CD4-positive, CD25-positive, alpha-beta regulatory T cell (primary cell): ENCODE results near the gene SIGLEC9. TPM values are rescaled to one million over a fixed set of nuclear protein-coding genes. Genes with fewer than 3 reads are reported as not detected.
A peak's percentile ranks its signal among the peaks of the same experiment; 100 is the strongest.

ENCODE experiments used
- ATAC-seq, 2 donors: fragments of 150-1000 bp; cut with Tn5 transposase; one replicate each; pipeline ENCODE4 v1.10.0; 2021; ENCODE audit warnings: low read depth in 2 of 2, moderate number of reproducible peaks in 2 of 2, moderate library complexity in 1 of 2
- DNase-seq, 3 donors: peaks; one replicate each; pipeline versions ENCODE4 v3.0.0 to v3.0.0-alpha.2; 2012 to 2022; ENCODE audit warnings: mixed read lengths in 1 of 3
- H3K27ac ChIP-seq: one replicate; pipeline ENCODE4 v1.7.0; 2013; ENCODE audit warnings: mild to moderate bottlenecking, low read length; ENCODE audit not compliant: insufficient read depth, poor library complexity, severe bottlenecking
- H3K27me3 ChIP-seq: one replicate; pipeline ENCODE4 v1.7.0; 2013; ENCODE audit warnings: low read length; ENCODE audit not compliant: control insufficient read depth, insufficient read depth
- H3K36me3 ChIP-seq: one replicate; pipeline ENCODE4 v1.7.0; 2013; ENCODE audit warnings: mild to moderate bottlenecking, low read length, moderate library complexity; ENCODE audit not compliant: control insufficient read depth, insufficient read depth
- H3K4me1 ChIP-seq: 2 replicates; pipeline ENCODE4 v1.7.0; 2013; ENCODE audit warnings: mild to moderate bottlenecking, low read length; ENCODE audit not compliant: insufficient read depth, control insufficient read depth, poor library complexity, severe bottlenecking
- H3K4me3 ChIP-seq: one replicate; pipeline ENCODE4 v1.7.0; 2013; ENCODE audit warnings: low read depth, mild to moderate bottlenecking, low read length, moderate library complexity
- H3K9me3 ChIP-seq, 2 experiments: 1 replicate in 1 of 2; 2 replicates in 1 of 2; pipeline ENCODE4 v1.7.0; 2013; ENCODE audit warnings: low read length in 2 of 2, mild to moderate bottlenecking in 1 of 2, moderate library complexity in 1 of 2; ENCODE audit not compliant: control insufficient read depth in 2 of 2
- H3K27ac Mint-ChIP-seq, 3 donors: one replicate each; pipeline ENCODE4 v1.8.0; 2020 to 2022; ENCODE audit warnings: mild to moderate bottlenecking in 3 of 3, mixed read lengths in 3 of 3, moderate library complexity in 2 of 3
- H3K27me3 Mint-ChIP-seq: one replicate; pipeline ENCODE4 v1.8.0; 2022; ENCODE audit warnings: mild to moderate bottlenecking, mixed read lengths
- H3K36me3 Mint-ChIP-seq: one replicate; pipeline ENCODE4 v1.8.0; 2020; ENCODE audit warnings: mixed read lengths
- H3K4me1 Mint-ChIP-seq, 4 donors: one replicate each; pipeline ENCODE4 v1.8.0; 2020 to 2022; ENCODE audit warnings: mixed read lengths in 4 of 4, mild to moderate bottlenecking in 1 of 4
- H3K4me3 Mint-ChIP-seq, 4 donors: one replicate each; pipeline ENCODE4 v1.8.0; 2020 to 2022; ENCODE audit warnings: mild to moderate bottlenecking in 4 of 4, mixed read lengths in 4 of 4, moderate library complexity in 3 of 4
- H3K9me3 Mint-ChIP-seq, 7 donors: one replicate each; pipeline ENCODE4 v1.8.0; 2020 to 2022; ENCODE audit warnings: mixed read lengths in 7 of 7, mild to moderate bottlenecking in 3 of 7, moderate library complexity in 2 of 7
- polyA plus RNA-seq, 4 donors: library from polyadenylated mRNA; unstranded; fragments of 300-500 nt; fragmentation: Illumina TruSeq; gene quantifications; one replicate each; pipeline ENCODE4 v1.2.3, GENCODE V29; 2021
- total RNA-seq: library from RNA; stranded (reverse); gene quantifications from one replicate; pipeline ENCODE4 v1.2.3, GENCODE V29; 2022

Gene SIGLEC9
- total and polyA plus RNA-seq, 5 donors from 2014 or later = 0.33 to 1.1 (median 0.44) TPM; not detected in 1

DNA sequence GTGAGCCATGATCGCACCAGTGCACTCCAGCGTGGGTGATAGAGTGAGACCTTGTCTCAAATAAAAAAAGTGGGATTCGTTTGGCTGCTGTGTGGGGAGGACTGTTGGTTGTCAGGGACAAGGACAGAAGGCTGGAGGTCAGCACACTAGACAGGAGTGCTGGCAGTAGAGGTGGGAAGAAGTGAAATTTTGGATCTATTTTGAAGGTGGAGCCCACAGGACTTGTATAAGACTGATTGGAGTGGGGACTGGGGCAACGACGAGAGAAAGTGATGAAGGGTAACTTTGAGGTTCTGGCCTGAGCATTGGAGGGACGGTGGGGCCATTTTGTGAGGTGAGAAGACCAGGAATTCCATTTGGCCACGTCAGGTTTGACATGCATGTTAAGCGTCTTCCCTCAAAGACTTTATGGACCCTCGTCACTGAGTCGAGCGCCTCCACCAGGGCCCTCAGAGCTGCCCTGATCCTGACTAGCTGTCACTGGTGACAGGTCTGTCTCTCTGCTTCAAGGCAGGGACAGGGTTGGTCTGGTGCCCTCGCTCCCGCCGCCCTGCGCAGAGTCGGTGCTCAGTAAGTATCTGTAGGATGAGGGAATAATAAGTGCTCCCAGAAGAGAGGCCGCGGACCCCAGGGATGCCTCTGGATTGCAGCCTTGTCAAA is 17.2 kb upstream of the SIGLEC9 start:
- Histone ChIP-seq H3K9me3 (no peaks in the 10 kb centered on the region), H3K4me1 (peaks cover 26% of the 10 kb centered on the region), H3K4me3 (peak overlapping the region; percentile 89), H3K27ac (peak overlapping the region; percentile 71), H3K36me3 (peaks cover 13% of the 10 kb centered on the region), H3K27me3 (no peaks in the 10 kb centered on the region)
- Mint-ChIP-seq H3K9me3 (peaks cover 0 to 2% (median 0%) of the 10 kb centered on the region in 7 donors), H3K4me1 (peaks cover 4 to 52% (median 37%) of the 10 kb centered on the region in 4 donors), H3K36me3 (peaks cover 12% of the 10 kb centered on the region), H3K27ac (peak overlapping the region in 2 of 3 donors; percentile 92 to 97), H3K27me3 (peaks cover 9% of the 10 kb centered on the region), H3K4me3 (peak overlapping the region; percentile 89 to 100 (median 95))
- DNase-seq = no peak
- ATAC-seq = no peak

DNA sequence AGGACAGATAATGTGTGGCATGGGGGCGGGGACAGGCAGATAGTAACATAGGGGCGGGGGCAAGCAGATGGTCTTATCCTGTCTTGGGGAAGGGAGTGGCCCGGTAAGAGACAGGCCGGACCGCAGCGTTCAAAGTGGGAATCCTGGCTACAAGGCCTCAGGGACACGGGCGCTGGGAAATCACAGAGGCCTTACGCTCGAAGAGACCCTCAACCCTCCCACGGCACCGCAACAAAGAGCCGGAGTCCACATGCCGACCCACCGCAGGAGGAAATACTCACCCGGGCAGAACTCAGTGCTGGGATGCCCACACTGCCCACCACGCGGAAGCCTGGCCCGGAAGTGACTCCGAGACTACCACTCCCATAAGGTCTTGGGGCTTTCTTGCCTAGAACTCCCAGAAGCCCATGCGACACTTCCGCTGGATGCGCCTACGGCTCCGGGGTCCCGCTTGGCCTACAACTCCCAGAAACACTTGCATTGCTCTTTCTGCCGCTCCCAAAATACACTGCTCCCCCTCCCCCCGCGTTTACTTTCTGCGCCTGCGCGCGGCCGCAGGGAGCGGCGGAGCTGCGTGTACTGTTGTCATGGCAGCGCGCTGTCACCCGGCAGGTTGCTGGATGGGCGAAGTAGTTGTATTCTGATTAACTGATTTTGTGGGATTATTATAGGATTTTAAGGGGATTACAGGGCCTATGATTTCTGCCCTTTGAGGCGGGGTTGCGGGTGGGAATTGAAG is 16.5 kb upstream of the SIGLEC9 start, which contains the start of gene CTU1:
Gene CTU1 (minus strand): TSS at position 344 of the 739 bp plus-strand sequence. CDS start 3,840 bp downstream, outside the sequence.
- Mint-ChIP-seq H3K4me3 (peak within 1 kb of the TSS; percentile 89 to 100 (median 95)), H3K27ac (peak within 1 kb of the TSS; percentile 45 to 97 (median 92)), H3K9me3 (peaks cover 0 to 2% (median 0%) of the 10 kb centered on the region in 7 donors), H3K36me3 (peaks cover 8% of the 10 kb centered on the region), H3K27me3 (peaks cover 9% of the 10 kb centered on the region), H3K4me1 (peaks cover 0 to 48% (median 32%) of the 10 kb centered on the region in 4 donors)
- peaks cover 8% of the 10 kb centered on the region for H3K36me3 ChIP-seq
- ATAC-seq = peak; percentile 99
- no peaks in the 10 kb centered on the region for H3K27me3 ChIP-seq
- peak within 1 kb of the TSS; percentile 71 for H3K27ac ChIP-seq
- peak within 1 kb of the TSS; percentile 89 for H3K4me3 ChIP-seq
- H3K4me1 ChIP-seq = peaks cover 26% of the 10 kb centered on the region
- DNase-seq = peak; percentile 98 to 100 (median 98)
- no peaks in the 10 kb centered on the region for H3K9me3 ChIP-seq

GRCh38 chr19:51108805-51109146 is 15.9 kb upstream of the SIGLEC9 start:
- no peak for DNase-seq
- Histone ChIP-seq H3K4me1 (peaks cover 22% of the 10 kb centered on the region), H3K27me3 (no peaks in the 10 kb centered on the region), H3K4me3 (peak overlapping the region; percentile 89), H3K36me3 (peaks cover 8% of the 10 kb centered on the region), H3K27ac (peak overlapping the region; percentile 71), H3K9me3 (no peaks in the 10 kb centered on the region)
- peaks cover 0 to 46% (median 30%) of the 10 kb centered on the region in 4 donors for H3K4me1 Mint-ChIP-seq
- peak; percentile 13 to 32 for ATAC-seq
- H3K27me3 Mint-ChIP-seq = peaks cover 9% of the 10 kb centered on the region
- H3K36me3 Mint-ChIP-seq = peaks cover 8% of the 10 kb centered on the region
- H3K27ac Mint-ChIP-seq = peak overlapping the region; percentile 45 to 97 (median 92)
- H3K9me3 Mint-ChIP-seq = peaks cover 0 to 2% (median 0%) of the 10 kb centered on the region in 7 donors
- peak overlapping the region; percentile 89 to 100 (median 95) for H3K4me3 Mint-ChIP-seq

DNA sequence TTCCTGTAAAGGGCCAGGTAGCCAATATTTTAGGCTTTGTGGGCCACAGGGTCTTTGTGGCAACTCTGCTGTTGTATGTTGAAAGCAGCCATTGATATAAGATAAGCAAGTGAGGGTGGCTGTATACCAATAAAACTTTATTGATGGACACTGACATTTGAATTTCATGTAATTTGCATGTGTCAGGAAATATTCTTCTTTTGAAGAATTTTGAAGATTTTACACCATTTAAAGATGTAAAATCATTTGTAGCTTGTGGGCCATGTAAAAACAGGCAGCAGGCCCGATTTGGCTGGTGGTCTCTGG is 14.1 kb upstream of the SIGLEC9 start:
- Histone ChIP-seq H3K27me3 (no peaks in the 10 kb centered on the region), H3K9me3 (no peaks in the 10 kb centered on the region), H3K4me3 (no peak overlapping the region), H3K27ac (no peak overlapping the region), H3K36me3 (no peaks in the 10 kb centered on the region), H3K4me1 (peaks cover 22% of the 10 kb centered on the region)
- H3K4me1 Mint-ChIP-seq = peaks cover 0 to 45% (median 30%) of the 10 kb centered on the region in 4 donors
- H3K36me3 Mint-ChIP-seq = peaks cover 3% of the 10 kb centered on the region
- H3K27ac Mint-ChIP-seq = no peak overlapping the region
- no peak for ATAC-seq
- no peak for DNase-seq
- peaks cover 17% of the 10 kb centered on the region for H3K27me3 Mint-ChIP-seq
- H3K4me3 Mint-ChIP-seq = no peak overlapping the region
- H3K9me3 Mint-ChIP-seq = peaks cover 0 to 2% (median 0%) of the 10 kb centered on the region in 7 donors

DNA sequence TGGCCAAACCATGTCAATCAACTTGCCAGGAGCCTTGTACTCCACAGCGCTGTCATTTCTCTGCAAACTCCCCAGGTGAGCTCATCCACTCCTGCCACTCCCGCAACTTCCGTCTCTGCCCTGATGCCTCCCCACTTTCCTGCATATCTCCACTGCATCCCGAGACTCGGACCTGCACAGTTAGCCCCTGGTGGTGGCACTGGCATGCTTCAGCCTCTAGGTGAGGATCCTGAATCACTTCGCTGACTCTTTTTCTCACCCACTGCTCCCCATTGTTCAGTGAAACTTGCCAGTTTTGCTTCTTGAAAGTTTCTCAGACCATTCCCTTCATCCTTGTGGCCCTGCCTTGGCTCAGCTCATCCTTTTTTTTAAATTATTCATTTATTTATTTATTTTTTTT is 13.1 kb upstream of the SIGLEC9 start:
- H3K36me3 ChIP-seq = no peaks in the 10 kb centered on the region
- no peaks in the 10 kb centered on the region for H3K9me3 ChIP-seq
- no peak overlapping the region for H3K27ac Mint-ChIP-seq
- H3K4me3 ChIP-seq = no peak overlapping the region
- DNase-seq (no peak), ATAC-seq (no peak)
- H3K4me3 Mint-ChIP-seq = no peak overlapping the region
- peaks cover 20% of the 10 kb centered on the region for H3K4me1 ChIP-seq
- peaks cover 0 to 43% (median 29%) of the 10 kb centered on the region in 4 donors for H3K4me1 Mint-ChIP-seq
- H3K36me3 Mint-ChIP-seq = no peaks in the 10 kb centered on the region
- H3K27me3 ChIP-seq = no peaks in the 10 kb centered on the region
- peaks cover 17% of the 10 kb centered on the region for H3K27me3 Mint-ChIP-seq
- H3K9me3 Mint-ChIP-seq = peaks cover 0 to 2% (median 0%) of the 10 kb centered on the region in 7 donors
- H3K27ac ChIP-seq = no peak overlapping the region

DNA sequence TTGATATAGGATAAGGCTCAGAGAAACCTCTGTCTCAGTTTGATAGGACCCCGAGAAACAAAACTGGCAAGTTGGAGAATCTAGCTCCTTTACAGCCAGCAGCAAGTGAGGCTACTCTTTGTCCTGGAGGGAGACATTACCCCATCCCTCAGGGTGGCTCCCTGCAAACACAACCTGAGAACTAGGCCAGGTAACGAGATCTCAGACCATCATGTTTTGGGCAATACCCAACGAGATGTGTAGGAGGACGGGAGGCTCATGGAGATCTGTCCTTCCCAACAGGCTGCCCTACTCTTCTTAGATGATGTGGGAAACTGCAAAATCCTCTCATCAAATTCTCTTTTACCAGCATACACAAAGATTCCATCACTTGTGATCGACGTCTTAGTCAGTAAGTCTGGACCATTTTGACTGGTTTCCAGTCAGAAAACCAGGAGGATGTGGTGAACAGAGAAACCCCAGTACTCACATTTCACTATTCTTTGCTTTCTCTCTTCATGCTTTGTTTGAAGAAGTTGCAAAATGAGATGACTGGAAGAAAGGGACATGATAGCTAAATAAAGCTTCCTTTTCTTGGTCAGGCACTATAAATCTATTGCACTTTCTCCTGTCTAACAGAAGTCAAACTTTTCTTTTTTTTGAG is 10.5 kb upstream of the SIGLEC9 start:
- Histone ChIP-seq H3K27me3 (no peaks in the 10 kb centered on the region), H3K36me3 (no peaks in the 10 kb centered on the region), H3K9me3 (no peaks in the 10 kb centered on the region), H3K4me3 (no peak overlapping the region), H3K4me1 (no peaks in the 10 kb centered on the region), H3K27ac (no peak overlapping the region)
- ATAC-seq (peak in 1 of 2 donors; percentile 37), DNase-seq (peak in 2 of 3 donors; percentile 19 to 60)
- peaks cover 0 to 3% (median 0%) of the 10 kb centered on the region in 7 donors for H3K9me3 Mint-ChIP-seq
- no peak overlapping the region for H3K27ac Mint-ChIP-seq
- H3K4me3 Mint-ChIP-seq = peak overlapping the region in 1 of 4 donors; percentile 57
- peaks cover 24% of the 10 kb centered on the region for H3K27me3 Mint-ChIP-seq
- peaks cover 0 to 29% (median 17%) of the 10 kb centered on the region in 4 donors for H3K4me1 Mint-ChIP-seq
- no peaks in the 10 kb centered on the region for H3K36me3 Mint-ChIP-seq

- H3K9me3 Mint-ChIP-seq = peaks cover 0 to 4% (median 0%) of the 10 kb centered on the region in 7 donors
- H3K27me3 Mint-ChIP-seq = peaks cover 25% of the 10 kb centered on the region
- H3K36me3 ChIP-seq = no peaks in the 10 kb centered on the region
- peaks cover 0 to 38% (median 21%) of the 10 kb centered on the region in 4 donors for H3K4me1 Mint-ChIP-seq
- peak in 1 of 3 donors; percentile 50 for DNase-seq
- H3K27ac Mint-ChIP-seq = peak overlapping the region in 2 of 3 donors; percentile 12 to 24
- H3K27me3 ChIP-seq = no peaks in the 10 kb centered on the region
- H3K36me3 Mint-ChIP-seq = no peaks in the 10 kb centered on the region
- ATAC-seq = peak; percentile 28 to 31
- H3K9me3 ChIP-seq = no peaks in the 10 kb centered on the region
- no peak overlapping the region for H3K4me3 ChIP-seq
- H3K4me1 ChIP-seq = peaks cover 2% of the 10 kb centered on the region
- peak overlapping the region in 1 of 4 donors; percentile 41 for H3K4me3 Mint-ChIP-seq
- no peak overlapping the region for H3K27ac ChIP-seq
These were observed 7.9 kb upstream of the SIGLEC9 start for GRCh38 chr19:51116736-51117286.
